Pulmonary artery endothelial cell (primary cell): Measurements from ENCODE around the gene CYP46A1. TPM values are rescaled to one million over a fixed set of nuclear protein-coding genes. Genes with fewer than 3 reads are reported as not detected.
"Not testable (repeated sequence)": the region's sequence is repeated elsewhere in the genome, so short reads cannot be mapped to it uniquely, and the experiment has no call there.

Experiments
- DNase-seq: peaks from one replicate; pipeline ENCODE4 v3.0.0-alpha.2; 2011; ENCODE audit warnings: low read depth, low spot score
- total RNA-seq: library from RNA; depleted of rRNA; stranded (reverse); fragments of >200 nt; gene quantifications from 2 replicates; pipeline ENCODE4 v1.2.3, GENCODE V29; 2014

The CYP46A1 gene
- total RNA-seq, 1 donor from 2014 or later = under 0.01 TPM

DNA sequence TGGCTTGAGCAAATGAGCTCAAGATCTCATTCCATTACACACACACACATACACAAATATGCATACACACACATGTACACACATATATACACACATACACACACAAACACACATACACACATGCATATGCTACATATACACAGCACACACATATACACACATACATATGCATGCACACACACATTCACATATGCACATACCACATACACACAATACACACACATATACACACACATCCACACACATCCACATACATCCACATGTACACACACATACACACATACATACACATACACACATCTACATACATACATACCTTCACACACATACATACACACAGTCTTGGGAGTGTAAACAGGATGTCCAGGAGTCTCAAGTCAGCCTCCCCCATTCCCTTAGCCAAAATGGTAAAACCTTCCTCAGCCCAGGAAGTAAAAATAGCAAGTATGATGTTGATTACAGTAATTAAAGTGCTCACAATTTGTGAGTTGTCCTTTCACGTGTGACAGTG lies 26.4 kb upstream of the CYP46A1 start:
- no peak for DNase-seq

GRCh38 chr14:99658218-99658845 lies 25.8 kb upstream of the CYP46A1 start:
- DNase-seq = no peak

DNA sequence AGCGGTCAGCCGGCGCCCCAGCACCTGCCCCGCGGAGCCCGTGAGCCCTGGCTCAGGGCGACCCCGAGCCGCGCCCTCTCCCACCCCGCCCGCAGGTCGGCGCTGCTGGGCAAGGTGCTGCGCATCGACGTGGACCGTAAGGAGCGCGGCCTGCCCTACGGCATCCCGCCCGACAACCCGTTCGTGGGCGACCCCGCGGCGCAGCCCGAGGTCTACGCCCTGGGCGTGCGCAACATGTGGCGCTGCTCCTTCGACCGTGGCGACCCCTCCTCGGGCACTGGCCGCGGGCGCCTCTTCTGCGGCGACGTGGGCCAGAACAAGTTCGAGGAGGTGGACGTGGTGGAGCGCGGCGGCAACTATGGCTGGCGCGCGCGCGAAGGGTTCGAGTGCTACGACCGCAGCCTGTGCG lies 24.8 kb upstream of the CYP46A1 start:
- DNase-seq = no peak

- DNase-seq = no peak
These were observed 24.0 kb upstream of the CYP46A1 start for GRCh38 chr14:99660006-99660566.

DNA sequence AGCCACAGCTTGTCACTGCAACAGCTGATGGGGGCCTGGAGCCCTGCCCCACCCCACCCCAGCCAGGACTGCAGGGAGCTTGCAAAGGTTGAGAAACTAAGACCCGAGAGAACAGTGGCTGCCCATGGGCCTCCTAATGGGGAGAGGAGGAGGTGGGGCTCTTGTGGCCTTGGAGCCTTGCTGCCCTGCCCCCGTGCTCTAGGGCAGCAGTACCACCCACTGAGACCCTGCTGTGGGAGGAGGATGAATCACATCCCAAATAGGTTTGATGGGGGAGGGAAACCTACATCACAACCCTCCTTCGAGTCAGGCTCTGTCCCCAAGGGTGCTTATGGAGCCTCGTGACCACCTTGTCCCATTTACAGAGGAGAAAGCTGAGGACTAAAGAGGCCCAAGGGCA lies 23.3 kb upstream of the CYP46A1 start:
- no peak for DNase-seq

- DNase-seq = not testable (repeated sequence)
These were observed 22.9 kb upstream of the CYP46A1 start for GRCh38 chr14:99661206-99661605.

GRCh38 chr14:99662846-99663245 lies 21.3 kb upstream of the CYP46A1 start:
- no peak for DNase-seq

GRCh38 chr14:99663386-99664057 lies 20.6 kb upstream of the CYP46A1 start:
- DNase-seq = no peak

DNA sequence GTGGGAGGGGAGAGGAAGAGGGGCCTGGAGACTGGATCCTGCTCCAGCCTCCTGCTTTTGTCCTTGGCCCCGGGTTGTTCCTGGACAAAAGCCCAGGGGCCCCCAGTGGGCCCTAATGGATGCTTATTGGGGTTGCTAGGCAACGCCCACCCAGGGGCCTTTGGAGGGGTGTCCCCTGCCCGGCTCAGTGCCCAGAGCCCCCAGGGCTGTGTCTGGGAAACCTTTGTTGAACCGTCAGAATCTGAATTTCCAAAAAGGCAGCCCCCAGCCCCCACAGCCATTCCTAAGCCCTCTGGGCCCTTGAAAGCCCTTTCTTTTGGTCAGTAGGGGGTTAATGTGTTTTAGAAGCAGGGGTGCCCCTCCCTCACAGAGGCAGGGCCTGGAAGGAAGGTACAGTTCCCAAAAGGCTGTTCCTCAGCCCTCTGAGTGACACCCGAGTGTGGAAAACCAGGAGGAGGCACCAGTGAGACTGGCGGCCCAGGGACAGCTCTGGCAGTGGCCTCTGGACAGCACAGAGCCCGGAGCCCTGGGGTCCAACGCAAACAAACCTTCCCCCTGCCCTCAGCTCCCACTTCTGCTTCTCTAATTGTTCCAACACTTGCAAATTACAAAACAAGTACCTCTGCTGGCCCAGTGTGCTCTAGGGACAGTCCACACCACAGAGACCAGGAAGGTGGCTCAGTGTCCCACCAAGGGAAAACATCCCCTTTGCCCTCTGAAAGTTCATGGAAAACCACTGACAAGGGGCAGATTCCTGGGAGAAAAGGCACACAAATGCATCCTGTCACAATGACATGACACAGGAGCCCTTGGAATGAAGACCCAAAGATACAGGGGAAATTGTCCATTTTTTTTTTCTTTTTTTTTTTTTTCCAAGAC lies 19.8 kb upstream of the CYP46A1 start:
- no peak for DNase-seq

- DNase-seq = no peak
These were observed 19.2 kb upstream of the CYP46A1 start for GRCh38 chr14:99664937-99665273.

GRCh38 chr14:99666533-99666932 lies 17.6 kb upstream of the CYP46A1 start:
- DNase-seq = no peak

GRCh38 chr14:99667045-99667444 lies 17.1 kb upstream of the CYP46A1 start:
- DNase-seq = no peak

DNA sequence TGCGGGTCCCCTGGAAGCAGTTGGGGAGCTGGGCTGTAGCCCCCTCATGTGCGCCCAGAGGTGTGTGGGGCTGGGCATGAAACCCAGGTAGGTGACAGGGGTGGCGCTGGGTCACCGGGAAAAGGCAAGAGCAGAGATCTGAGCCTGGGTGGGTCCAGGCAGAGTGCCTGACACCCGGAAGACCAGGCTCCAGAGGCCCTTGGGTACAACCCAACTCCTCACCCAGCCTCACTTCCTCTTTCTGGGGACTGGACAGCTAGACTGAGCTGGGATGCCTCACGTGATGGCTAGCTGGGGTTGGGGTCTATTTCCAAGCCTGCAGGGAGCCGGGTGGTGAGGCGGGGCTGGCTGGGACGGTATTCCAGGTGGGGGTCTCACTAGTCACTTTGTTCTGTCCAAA lies 16.3 kb upstream of the CYP46A1 start:
- no peak for DNase-seq

DNA sequence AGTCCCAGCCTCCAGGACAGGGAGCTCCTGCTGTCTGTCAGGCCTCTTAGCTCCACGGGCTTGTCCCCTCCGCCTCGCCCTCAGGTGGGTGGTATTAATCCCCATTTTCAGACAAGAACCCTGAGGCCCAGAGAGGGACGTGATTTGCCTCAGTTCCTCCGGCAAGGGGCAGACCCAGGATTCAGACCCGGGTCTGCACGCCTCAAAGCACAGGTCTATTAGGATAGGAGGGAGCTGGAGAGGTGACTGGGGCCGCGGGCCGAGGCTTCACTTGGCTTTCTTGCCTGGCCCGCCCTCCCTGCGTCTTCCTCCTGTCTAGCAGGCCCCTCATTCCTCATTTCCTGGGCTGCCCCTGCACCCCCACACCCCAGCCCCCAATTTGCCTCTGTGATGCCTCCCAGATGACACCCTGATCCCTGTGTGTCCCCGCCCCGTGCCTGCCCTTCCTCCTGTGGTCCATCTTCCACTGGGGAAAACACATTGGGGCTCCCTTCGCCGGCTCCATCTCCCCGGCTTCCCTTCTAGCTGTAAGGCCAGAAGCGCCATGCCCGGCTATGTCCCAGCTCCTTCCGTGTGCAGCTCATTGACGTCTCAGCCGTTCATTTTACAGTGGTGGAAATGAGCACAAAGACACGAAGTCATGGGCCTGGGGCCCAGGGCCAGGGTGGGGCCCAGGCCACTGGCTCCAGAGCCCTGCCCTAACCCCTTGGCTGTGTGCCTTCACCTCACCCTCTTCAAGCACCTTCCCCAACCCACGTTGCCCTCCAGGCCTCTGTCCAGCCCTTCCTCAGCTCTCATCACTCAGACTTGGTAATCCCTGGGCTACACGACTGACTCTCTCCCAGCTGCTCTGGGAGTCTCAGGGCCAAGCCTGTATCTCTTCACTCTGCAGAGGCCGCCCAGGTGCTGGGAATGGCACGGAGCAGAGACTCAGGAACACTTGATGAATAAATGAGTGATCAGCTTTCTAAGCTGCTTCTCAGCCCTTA lies 15.5 kb upstream of the CYP46A1 start:
- DNase-seq = no peak

DNA sequence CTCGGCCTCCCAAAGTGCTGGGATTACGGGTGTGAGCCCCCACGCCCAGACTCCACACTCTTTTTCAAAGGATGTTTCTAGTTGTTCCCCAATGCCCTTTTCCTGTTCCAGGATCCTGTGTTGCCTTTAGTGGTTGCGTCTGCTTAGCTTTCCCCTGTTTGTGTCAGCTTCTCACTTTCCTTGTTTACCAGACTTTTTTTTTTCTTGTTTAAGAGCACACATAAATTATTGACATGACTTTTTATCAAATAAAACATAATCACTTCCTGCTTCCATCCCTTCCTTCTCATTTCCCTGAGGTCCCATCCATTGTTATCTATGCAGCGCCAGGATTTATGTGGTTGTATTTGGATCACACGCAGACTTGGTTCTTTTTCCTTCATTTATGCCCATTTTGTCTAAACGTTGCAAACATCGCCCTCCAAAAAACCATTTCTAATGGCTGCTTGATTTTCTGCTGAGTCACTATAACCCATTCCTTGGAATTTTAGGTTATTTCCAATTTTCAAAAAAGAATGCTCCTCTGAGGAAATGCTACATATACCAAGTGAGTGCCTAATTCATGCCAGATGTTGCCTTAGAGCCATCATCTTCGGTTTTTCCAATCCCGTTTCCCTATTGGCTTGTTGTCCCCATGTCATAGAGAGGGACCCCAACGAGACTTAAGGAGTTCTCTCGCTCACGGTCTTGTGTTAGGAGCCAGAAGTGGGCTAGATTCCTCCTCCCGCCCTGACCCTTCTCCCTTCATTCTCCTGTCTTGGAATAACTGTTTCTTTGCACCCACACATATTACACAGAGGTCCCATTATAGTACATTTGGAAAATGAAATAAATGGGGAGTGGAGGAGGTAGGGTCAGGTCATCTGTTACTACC lies 13.5 kb upstream of the CYP46A1 start:
- no peak for DNase-seq

- no peak for DNase-seq
These were observed 12.6 kb upstream of the CYP46A1 start for GRCh38 chr14:99671235-99672224.

DNA sequence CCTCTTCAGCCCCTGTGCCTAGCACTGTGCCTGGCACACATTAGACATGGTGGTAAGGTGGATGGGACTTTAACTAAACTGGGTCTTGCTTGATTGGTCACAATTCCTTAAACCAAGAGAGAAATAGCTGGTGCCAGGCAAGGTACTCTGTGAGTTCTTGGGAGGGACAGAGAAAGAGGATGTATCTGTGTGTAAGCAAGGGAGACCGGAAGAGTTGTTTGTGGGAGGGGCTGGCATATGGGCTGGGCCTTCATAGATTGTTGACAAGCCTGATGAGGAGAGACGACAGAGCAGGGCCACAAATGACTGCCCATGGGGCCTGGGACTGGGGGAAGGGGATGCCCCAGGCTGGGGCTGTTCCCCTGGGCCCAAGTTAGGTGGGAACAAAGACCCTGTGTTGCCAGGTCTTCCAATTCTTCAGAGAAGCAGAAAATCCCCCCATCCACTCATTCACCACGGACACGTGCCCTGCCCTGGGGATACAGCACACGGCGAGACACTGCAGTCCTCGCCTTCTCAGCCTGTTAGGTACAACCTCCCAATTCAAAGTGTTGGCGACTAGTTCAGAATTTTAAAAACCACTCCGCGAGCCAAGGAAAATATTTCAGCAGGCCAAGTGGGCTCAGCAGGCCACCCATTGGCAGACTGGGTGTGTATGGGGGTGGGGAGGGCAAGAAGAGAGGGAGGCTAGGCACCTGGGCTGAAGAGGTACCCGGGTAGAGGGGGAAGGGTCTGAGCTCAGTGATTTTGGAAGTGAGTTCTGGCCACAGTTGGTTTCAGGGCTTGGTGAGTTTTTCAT lies 11.4 kb upstream of the CYP46A1 start:
- no peak for DNase-seq
